Esophagus squamous epithelium (tissue), 5 donors: ENCODE measurements around the gene CHD2. TPM values are rescaled to one million over a fixed set of nuclear protein-coding genes. Genes with fewer than 3 reads are reported as not detected.

Experiments
- DNase-seq: peaks from one replicate; lab custom pipeline; 2025; lab: John Stamatoyannopoulos, UW
- H3K27ac ChIP-seq, 4 donors: fragments of 200-600 bp; sonication (generic); one replicate each; pipeline ENCODE4 v1.5.1; 2016 to 2019; ENCODE audit warnings: mild to moderate bottlenecking in 1 of 4
- H3K27me3 ChIP-seq, 4 donors: fragments of 200-600 bp; sonication (generic); 1 replicate in 3 of 4; 2 replicates in 1 of 4; pipeline versions ENCODE4 v1.5.1 to v1.6.0; 2017 to 2021; ENCODE audit warnings: antibody characterized with exemption in 1 of 4
- H3K36me3 ChIP-seq, 3 donors: fragments of 200-600 bp; sonication (generic); one replicate each; pipeline ENCODE4 v1.5.1; 2016 to 2019
- H3K4me1 ChIP-seq, 3 donors: fragments of 200-600 bp; sonication (generic); one replicate each; pipeline ENCODE4 v1.5.1; 2017 to 2019
- H3K4me3 ChIP-seq, 4 donors: fragments of 200-600 bp; sonication (generic); 1 replicate in 3 of 4; 2 replicates in 1 of 4; pipeline ENCODE4 v1.5.1; 2016 to 2019; ENCODE audit warnings: mild to moderate bottlenecking in 2 of 4, moderate library complexity in 1 of 4
- H3K9me3 ChIP-seq, 3 donors: fragments of 200-600 bp; sonication (generic); one replicate each; pipeline ENCODE4 v1.5.1; 2016 to 2019
- POLR2A ChIP-seq, 4 donors: fragments of 450-650 bp; IDR thresholded peaks; one replicate each; pipeline ENCODE4 v1.6.1; 2017; ENCODE audit warnings: antibody characterized with exemption in 4 of 4, mild to moderate bottlenecking in 4 of 4, moderate library complexity in 3 of 4
- WGBS, 2 donors: methylation state at CpG; one replicate each; pipeline ENCODE4 v1.1.5; 2018; 5-methylcytosine and 5-hydroxymethylcytosine counted together
- intact Hi-C: fragments of 100-400 bp; cut with DNase I; formaldehyde crosslinking; loops from one replicate; pipeline ENCODE4 v1.15.0; 2022
- total RNA-seq, 4 donors: library from RNA; depleted of rRNA; stranded (reverse); fragments of >200 nt; gene quantifications; one replicate each; pipeline ENCODE4 v1.1.0, GENCODE V29; 2016
- TF ChIP-seq, protein P1 (sequence below), 6 experiments: fragments of 450-650 bp in 4 of 6; fragments of 200-600 bp in 2 of 6; sonication (generic) in 2 of 6; IDR thresholded peaks; one replicate each; pipeline ENCODE4 v1.5.1; 2016 to 2019; ENCODE audit warnings: antibody characterized with exemption in 6 of 6, mild to moderate bottlenecking in 4 of 6, moderate library complexity in 4 of 6
- donor health status: DM: yes; HTN: yes; CAD: no.

CHD2 gene
- total RNA-seq, 4 donors from 2014 or later: 36.1 to 132 (median 74.8) TPM

DNA sequence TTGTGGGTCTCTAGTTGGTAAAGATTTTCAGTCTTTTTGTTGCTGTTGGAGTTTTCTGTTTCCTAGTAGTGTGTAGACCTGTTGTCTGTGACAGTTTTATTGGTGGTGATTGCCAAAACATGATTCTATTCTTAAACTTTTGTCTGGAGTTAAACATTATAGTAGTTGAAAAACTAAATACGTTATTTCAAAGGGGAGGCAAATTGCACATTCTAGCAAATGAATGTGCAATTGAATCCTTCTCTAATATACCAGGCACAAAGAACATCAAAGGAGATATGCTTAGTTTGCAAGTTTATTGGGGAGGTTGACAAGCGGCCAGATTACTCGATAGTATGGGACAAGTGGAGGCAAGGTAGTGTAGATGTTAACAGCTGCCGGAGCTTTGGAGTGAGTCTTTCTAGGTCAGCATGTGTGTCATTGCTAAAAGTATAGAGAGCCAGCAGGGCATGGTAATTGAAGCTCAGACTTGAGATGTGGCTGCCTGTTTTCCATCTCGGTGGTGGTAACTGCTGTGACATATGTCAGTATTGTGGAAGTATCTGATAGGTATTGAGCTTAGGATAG is 20.6 kb downstream of the CHD2 start:
- WGBS, 2 donors: 35 to 54% methylated on average over 5 of the region's 5 CpGs
- H3K36me3 ChIP-seq: peaks cover 0 to 33% (median 12%) of the 10 kb centered on the region in 3 donors
- H3K27ac ChIP-seq: peak overlapping the region; percentile 86 to 100 (median 90)
- peak overlapping the region in 1 of 4 donors; percentile 14 for H3K4me3 ChIP-seq
- no peak for DNase-seq
- TF ChIP-seq, protein P1, sequence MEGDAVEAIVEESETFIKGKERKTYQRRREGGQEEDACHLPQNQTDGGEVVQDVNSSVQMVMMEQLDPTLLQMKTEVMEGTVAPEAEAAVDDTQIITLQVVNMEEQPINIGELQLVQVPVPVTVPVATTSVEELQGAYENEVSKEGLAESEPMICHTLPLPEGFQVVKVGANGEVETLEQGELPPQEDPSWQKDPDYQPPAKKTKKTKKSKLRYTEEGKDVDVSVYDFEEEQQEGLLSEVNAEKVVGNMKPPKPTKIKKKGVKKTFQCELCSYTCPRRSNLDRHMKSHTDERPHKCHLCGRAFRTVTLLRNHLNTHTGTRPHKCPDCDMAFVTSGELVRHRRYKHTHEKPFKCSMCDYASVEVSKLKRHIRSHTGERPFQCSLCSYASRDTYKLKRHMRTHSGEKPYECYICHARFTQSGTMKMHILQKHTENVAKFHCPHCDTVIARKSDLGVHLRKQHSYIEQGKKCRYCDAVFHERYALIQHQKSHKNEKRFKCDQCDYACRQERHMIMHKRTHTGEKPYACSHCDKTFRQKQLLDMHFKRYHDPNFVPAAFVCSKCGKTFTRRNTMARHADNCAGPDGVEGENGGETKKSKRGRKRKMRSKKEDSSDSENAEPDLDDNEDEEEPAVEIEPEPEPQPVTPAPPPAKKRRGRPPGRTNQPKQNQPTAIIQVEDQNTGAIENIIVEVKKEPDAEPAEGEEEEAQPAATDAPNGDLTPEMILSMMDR (IDR thresholded peaks at IDR 0.05): no peak
- no peak for TF ChIP-seq POLR2A (IDR thresholded peaks at IDR 0.05)
- no peaks in the 10 kb centered on the region for H3K27me3 ChIP-seq
- peaks cover 27 to 100% (median 58%) of the 10 kb centered on the region in 3 donors for H3K4me1 ChIP-seq
- intact Hi-C loops: no loop called here
- H3K9me3 ChIP-seq: no peaks in the 10 kb centered on the region

DNA sequence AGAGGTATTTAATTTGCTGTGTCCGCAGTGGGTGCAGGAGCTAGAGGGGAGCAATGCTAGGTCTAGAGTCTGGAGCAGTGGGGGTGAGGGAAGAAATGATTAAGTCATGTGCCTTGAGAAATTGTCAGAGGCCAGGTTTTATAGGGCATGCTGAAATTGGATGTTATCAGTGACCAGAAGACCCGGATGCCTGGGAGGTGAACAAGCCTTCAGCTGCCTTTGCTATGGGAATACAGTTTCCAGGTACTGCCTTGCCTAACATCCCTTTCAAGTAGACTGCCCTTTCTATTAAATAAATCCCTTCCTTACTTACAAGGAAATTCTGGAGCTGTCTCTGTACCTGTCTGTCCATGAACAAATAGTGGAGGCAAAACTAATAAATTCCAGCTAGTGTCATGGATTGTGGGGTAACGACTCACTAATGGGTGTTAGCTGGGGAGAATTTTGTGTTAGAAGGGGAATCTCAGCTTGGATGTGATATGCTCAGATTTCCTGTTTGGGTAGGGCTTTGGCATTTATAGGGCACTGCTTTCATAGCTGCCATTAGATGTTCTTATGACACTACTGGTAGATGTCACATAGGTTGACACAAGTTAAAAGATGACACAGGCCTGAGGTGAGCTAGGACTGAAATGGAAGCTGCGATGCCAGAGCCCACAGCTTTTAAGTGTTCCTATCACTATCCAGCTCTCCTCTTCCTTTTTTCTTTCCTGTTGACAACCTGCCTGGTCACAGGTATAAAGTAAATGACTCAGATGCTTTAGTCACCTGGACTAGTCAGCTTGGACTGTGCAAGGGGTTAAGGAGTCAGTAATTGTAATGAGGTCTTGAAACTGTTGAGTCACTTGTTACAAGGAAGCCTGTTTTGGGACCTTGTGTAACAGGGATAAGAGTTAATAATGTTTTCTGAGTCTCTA is 21.3 kb downstream of the CHD2 start:
- intact Hi-C loops: no loop called here
- no peak for DNase-seq
- H3K27me3 ChIP-seq: no peaks in the 10 kb centered on the region
- peaks cover 0 to 37% (median 17%) of the 10 kb centered on the region in 3 donors for H3K36me3 ChIP-seq
- WGBS, 2 donors: 55 to 65% methylated on average over 4 of the region's 4 CpGs
- peak overlapping the region in 2 of 4 donors; percentile 1 to 14 for H3K4me3 ChIP-seq
- H3K4me1 ChIP-seq: peaks cover 22 to 100% (median 50%) of the 10 kb centered on the region in 3 donors
- H3K9me3 ChIP-seq: no peaks in the 10 kb centered on the region
- peak overlapping the region; percentile 86 to 100 (median 90) for H3K27ac ChIP-seq
- TF ChIP-seq POLR2A (IDR thresholded peaks at IDR 0.05): peak in 1 of 4 donors; percentile 32
- TF ChIP-seq, protein P1 (IDR thresholded peaks at IDR 0.05): no peak

DNA sequence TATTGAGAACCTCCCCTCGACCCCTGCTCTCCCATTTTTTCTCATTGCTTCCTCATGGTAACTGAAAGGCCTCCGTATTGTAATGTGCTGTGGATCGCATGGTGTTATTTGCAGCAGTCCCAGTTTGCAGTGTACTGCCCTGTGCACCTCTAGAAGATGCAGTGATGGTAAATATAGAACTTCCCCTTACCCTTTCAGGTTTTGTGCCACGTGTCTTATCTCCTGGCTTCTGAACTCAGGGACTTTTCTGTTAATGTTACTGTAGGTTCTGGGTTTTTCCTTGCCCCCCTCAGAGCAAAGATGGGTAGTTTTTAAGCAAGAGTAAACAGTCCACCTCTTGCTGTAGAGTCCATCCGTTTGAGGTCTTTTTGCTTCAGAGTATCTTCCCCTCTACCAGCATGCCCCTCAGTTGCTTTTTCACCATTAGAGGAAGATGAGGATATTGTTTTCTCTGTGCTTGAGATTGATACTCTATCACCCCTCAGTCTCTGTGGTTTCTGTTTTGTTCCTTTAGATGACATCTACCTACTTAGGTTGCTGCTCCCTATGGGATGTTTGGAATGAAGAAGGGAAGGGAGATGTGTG is 22.4 kb downstream of the CHD2 start:
- Histone ChIP-seq H3K27ac (peak overlapping the region; percentile 86 to 100 (median 90)), H3K4me1 (peaks cover 22 to 93% (median 40%) of the 10 kb centered on the region in 3 donors), H3K4me3 (peak overlapping the region in 1 of 4 donors; percentile 1), H3K9me3 (no peaks in the 10 kb centered on the region), H3K27me3 (no peaks in the 10 kb centered on the region), H3K36me3 (peaks cover 0 to 45% (median 18%) of the 10 kb centered on the region in 3 donors)
- TF ChIP-seq POLR2A (IDR thresholded peaks at IDR 0.05): no peak
- TF ChIP-seq, protein P1 (IDR thresholded peaks at IDR 0.05): no peak
- 58 to 61% methylated on average over 5 of the region's 5 CpGs for WGBS, 2 donors
- intact Hi-C loops: no loop called here
- no peak for DNase-seq

DNA sequence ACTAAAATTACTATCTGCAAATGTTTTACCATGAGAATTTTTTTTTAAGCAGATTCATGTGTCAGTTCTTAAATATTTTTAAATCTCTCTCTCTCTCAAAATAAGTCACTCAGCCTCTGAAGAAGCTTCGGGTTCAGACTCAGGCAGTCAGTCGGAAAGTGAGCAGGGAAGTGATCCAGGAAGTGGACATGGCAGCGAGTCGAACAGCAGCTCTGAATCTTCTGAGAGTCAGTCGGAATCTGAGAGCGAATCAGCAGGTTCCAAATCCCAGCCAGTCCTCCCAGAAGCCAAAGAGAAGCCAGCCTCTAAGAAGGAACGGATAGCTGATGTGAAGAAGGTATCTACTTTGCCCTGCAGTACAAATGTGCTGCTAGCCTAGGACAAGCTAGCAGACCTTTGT is 24.1 kb downstream of the CHD2 start:
- DNase-seq: no peak
- WGBS, 2 donors: 55 to 67% methylated on average over 7 of the region's 7 CpGs
- Histone ChIP-seq H3K27ac (peak overlapping the region in 2 of 4 donors; percentile 92 to 100), H3K4me1 (peaks cover 22 to 76% (median 28%) of the 10 kb centered on the region in 3 donors), H3K9me3 (no peaks in the 10 kb centered on the region), H3K27me3 (no peaks in the 10 kb centered on the region), H3K4me3 (no peak overlapping the region), H3K36me3 (peaks cover 7 to 62% (median 31%) of the 10 kb centered on the region in 3 donors)
- TF ChIP-seq, protein P1 (IDR thresholded peaks at IDR 0.05): no peak
- TF ChIP-seq POLR2A (IDR thresholded peaks at IDR 0.05): no peak
- intact Hi-C loops: no loop called here
